Kidney (tissue), 14 donors: ENCODE measurements around the gene PSME2. TPM values are rescaled to one million over a fixed set of nuclear protein-coding genes. Genes with fewer than 3 reads are reported as not detected.

ENCODE experiments used
- DNase-seq, 5 donors: peaks; one replicate each; pipeline ENCODE4 v3.0.0-alpha.2; 2013 to 2020
- FAIRE-seq: peaks from 2 replicates; lab custom pipeline; 2012; peaks lifted over from hg19 to GRCh38; lab: Jason Lieb, UNC
- H3K27ac ChIP-seq, 2 donors: one replicate each; pipeline ENCODE4 v1.7.0; 2013; ENCODE audit warnings: low read depth in 2 of 2, low read length in 2 of 2, inconsistent platforms in 1 of 2
- H3K27me3 ChIP-seq: one replicate; pipeline ENCODE4 v1.7.1; 2013; ENCODE audit warnings: low read length, inconsistent platforms; ENCODE audit not compliant: control insufficient read depth, insufficient read depth
- H3K36me3 ChIP-seq, 3 donors: one replicate each; pipeline versions ENCODE4 v1.7.0 to v1.7.1; 2013; ENCODE audit warnings: low read length in 3 of 3, control low read depth in 1 of 3, inconsistent platforms in 1 of 3; ENCODE audit not compliant: insufficient read depth in 3 of 3, control insufficient read depth in 2 of 3
- H3K4me1 ChIP-seq, 3 donors: one replicate each; pipeline versions ENCODE4 v1.7.0 to v1.7.1; 2013; ENCODE audit warnings: low read length in 3 of 3, inconsistent platforms in 1 of 3, low read depth in 1 of 3; ENCODE audit not compliant: control insufficient read depth in 2 of 3, insufficient read depth in 2 of 3
- H3K4me3 ChIP-seq, 3 donors: one replicate each; pipeline versions ENCODE4 v1.7.0 to v1.8.1; 2013; ENCODE audit warnings: low read length in 3 of 3, control low read depth in 1 of 3, inconsistent platforms in 1 of 3
- H3K9ac ChIP-seq, 3 donors: one replicate each; pipeline versions ENCODE4 v1.7.0 to v1.7.1; 2013; ENCODE audit warnings: low read length in 3 of 3, control low read depth in 1 of 3, inconsistent platforms in 1 of 3
- H3K9me3 ChIP-seq, 3 donors: one replicate each; pipeline versions ENCODE4 v1.7.0 to v1.7.1; 2013; ENCODE audit warnings: low read length in 3 of 3, control low read depth in 1 of 3, inconsistent platforms in 1 of 3; ENCODE audit not compliant: control insufficient read depth in 2 of 3, insufficient read depth in 1 of 3
- intact Hi-C: fragments of 100-400 bp; cut with DNase I; formaldehyde crosslinking; loops from one replicate; pipeline ENCODE4 v1.11.1; 2022
- polyA plus RNA-seq: library from polyadenylated mRNA; stranded (reverse); fragments of 350-450 nt; fragmentation: Illumina TruSeq; extraction: RNeasy Lipid Tissue Mini Kit (QIAGEN cat#74804); gene quantifications from one replicate; pipeline ENCODE4 v1.2.3, GENCODE V29; 2014; ENCODE audit warnings: low read depth, low replicate concordance; ENCODE audit not compliant: insufficient read depth
- total RNA-seq: library from RNA; stranded (reverse); fragmentation: NEBNext Ultra II Directional; extraction: Animal tissue kit (Norgen Biotek cat#: 25700); gene quantifications from one replicate; pipeline ENCODE4 v1.2.1, GENCODE V29; 2021
- TF ChIP-seq, protein P1 (sequence below): IDR thresholded peaks from 3 replicates; pipeline ENCODE4 v1.5.1; 2012; ENCODE audit warnings: mild to moderate bottlenecking, moderate library complexity, borderline replicate concordance; ENCODE audit not compliant: insufficient read depth; ENCODE audit errors: extremely low read depth
- donor health status: control.
- donor health status: control.
- donor health status: control.
- donor health status: control.
- donor health status: control.
- donor health status: DM: yes; HTN: yes; CAD: no.
- donor health status: Normal renal cell carcinoma (clear cell type).

Gene PSME2
- total and polyA plus RNA-seq, 2 donors from 2014 or later, result 148 to 289 TPM

DNA sequence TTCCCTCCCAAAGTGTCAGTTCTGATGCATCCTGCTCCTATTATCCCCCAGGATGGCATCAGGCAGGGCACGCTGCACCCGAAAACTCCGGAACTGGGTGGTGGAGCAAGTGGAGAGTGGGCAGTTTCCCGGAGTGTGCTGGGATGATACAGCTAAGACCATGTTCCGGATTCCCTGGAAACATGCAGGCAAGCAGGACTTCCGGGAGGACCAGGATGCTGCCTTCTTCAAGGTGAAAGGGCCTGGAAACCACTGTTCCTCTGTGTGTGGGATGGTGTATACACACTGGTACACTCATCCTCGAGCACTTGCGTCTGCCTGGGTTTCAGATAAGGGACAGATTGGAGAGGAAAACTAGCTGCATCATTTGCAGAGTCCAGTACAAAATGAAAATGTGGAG is 15.7 kb upstream of the PSME2 start:
- H3K27ac ChIP-seq, result peak overlapping the region; percentile 98 to 99
- peak overlapping the region; percentile 35 to 98 (median 96) for H3K9ac ChIP-seq
- DNase-seq (peak in 1 of 5 donors; percentile 61), FAIRE-seq (no peak)
- H3K9me3 ChIP-seq, result no peaks in the 10 kb centered on the region
- peaks cover 5 to 61% (median 37%) of the 10 kb centered on the region in 3 donors for H3K36me3 ChIP-seq
- TF ChIP-seq, protein P1, sequence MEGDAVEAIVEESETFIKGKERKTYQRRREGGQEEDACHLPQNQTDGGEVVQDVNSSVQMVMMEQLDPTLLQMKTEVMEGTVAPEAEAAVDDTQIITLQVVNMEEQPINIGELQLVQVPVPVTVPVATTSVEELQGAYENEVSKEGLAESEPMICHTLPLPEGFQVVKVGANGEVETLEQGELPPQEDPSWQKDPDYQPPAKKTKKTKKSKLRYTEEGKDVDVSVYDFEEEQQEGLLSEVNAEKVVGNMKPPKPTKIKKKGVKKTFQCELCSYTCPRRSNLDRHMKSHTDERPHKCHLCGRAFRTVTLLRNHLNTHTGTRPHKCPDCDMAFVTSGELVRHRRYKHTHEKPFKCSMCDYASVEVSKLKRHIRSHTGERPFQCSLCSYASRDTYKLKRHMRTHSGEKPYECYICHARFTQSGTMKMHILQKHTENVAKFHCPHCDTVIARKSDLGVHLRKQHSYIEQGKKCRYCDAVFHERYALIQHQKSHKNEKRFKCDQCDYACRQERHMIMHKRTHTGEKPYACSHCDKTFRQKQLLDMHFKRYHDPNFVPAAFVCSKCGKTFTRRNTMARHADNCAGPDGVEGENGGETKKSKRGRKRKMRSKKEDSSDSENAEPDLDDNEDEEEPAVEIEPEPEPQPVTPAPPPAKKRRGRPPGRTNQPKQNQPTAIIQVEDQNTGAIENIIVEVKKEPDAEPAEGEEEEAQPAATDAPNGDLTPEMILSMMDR, result no peak
- no peaks in the 10 kb centered on the region for H3K27me3 ChIP-seq
- H3K4me3 ChIP-seq, result peak overlapping the region; percentile 63 to 98 (median 98)
- intact Hi-C loops, result no loop called here
- peaks cover 0 to 20% (median 11%) of the 10 kb centered on the region in 3 donors for H3K4me1 ChIP-seq

DNA sequence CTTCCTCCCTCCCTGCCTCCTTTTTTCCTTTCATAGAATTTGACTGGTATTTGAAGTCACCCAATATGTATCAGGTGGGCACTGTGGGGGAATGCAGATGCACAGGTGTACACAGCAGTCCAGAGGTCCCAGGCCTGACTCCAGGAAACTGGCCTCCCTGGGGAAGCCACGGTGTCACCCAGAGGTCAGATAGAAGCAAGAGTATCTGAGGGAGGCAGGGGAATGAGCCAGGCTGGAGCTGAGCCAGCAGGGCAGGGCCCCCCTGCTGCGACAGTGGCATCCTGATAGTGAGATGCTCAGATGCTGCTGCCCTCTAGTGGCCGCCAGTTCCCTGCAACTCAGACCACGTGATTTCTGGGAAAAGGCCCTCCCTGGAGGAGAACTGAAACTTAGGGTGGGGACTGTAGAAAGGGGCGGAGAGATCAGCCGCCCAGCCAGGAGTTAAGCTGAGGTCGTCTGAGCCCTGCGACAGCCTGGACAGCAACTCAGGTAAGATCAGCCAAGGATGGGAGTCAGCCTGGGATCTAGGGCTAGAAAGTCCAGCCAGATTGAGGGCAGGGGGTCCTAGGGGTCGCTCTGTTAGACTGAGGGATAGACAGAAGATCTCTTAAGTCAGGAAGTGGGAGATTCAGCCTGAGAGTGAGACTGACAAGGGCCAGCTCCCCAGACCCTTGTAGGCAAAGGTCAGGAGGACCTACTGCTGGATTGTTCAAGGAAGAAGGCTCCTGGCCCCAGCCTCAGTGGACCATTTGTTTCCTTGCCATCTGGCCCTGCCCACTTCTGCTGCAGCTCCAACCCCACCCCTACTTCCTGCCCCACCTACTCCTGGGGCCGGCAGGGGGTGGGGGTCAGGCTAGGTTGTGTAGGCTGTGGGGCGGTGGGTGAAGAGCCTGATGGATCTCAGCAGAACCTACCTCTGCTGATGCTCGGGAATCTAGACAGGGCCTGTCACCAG is 14.7 kb upstream of the PSME2 start, which contains the start of gene IRF9:
IRF9 (plus strand) TSS at position 416 of the 955 bp plus-strand sequence. CDS start 880 bp downstream, outside the sequence.
- peak within 1 kb of the TSS; percentile 98 to 99 for H3K27ac ChIP-seq
- H3K4me3 ChIP-seq, result peak within 1 kb of the TSS; percentile 87 to 98 (median 98)
- H3K4me1 ChIP-seq, result peaks cover 0 to 20% (median 11%) of the 10 kb centered on the region in 3 donors
- H3K27me3 ChIP-seq, result no peaks in the 10 kb centered on the region
- peaks cover 8 to 59% (median 42%) of the 10 kb centered on the region in 3 donors for H3K36me3 ChIP-seq
- DNase-seq (peak; percentile 98), FAIRE-seq (no peak)
- TF ChIP-seq, protein P1, result peak; percentile 92
- intact Hi-C loops, result no loop called here
- no peaks in the 10 kb centered on the region for H3K9me3 ChIP-seq
- peak within 1 kb of the TSS; percentile 67 to 98 (median 96) for H3K9ac ChIP-seq

DNA sequence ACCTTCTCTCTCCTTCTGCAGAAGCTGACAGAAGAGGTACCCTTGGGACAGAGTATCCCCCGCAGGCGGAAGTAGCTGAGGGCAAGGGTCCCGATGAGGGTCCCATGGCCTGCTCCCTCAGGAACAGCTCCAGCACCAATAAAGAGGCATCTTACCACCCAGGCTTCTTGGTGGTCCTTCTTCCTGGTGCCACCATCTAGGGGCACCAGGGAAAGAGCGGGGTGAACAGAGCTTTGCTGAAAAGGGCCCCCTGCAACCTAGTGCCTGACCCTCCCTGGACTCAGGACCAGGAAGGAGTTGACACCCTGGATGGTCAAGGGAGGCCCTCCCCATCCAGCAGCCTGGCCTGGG is 14.1 kb upstream of the PSME2 start:
- peaks cover 0 to 20% (median 11%) of the 10 kb centered on the region in 3 donors for H3K4me1 ChIP-seq
- peak overlapping the region; percentile 71 to 99 for H3K27ac ChIP-seq
- intact Hi-C loops, result no loop called here
- DNase-seq (no peak), FAIRE-seq (no peak)
- no peak overlapping the region for H3K4me3 ChIP-seq
- no peaks in the 10 kb centered on the region for H3K27me3 ChIP-seq
- peaks cover 11 to 57% (median 44%) of the 10 kb centered on the region in 3 donors for H3K36me3 ChIP-seq
- TF ChIP-seq, protein P1, result no peak
- peak overlapping the region in 1 of 3 donors; percentile 20 for H3K9ac ChIP-seq
- H3K9me3 ChIP-seq, result no peaks in the 10 kb centered on the region
